Lung (tissue), 12 donors: ENCODE results near the gene FAM117B. TPM values are rescaled to one million over a fixed set of nuclear protein-coding genes. Genes with fewer than 3 reads are reported as not detected.

Experiments used
- ATAC-seq: fragments of 200-7000 bp; cut with Tn5 transposase; one replicate; pipeline ENCODE4 v1.9.1; 2020; ENCODE audit warnings: moderate number of reproducible peaks; ENCODE audit not compliant: insufficient read depth, low FRiP score
- DNase-seq, 3 donors: peaks; one replicate each; pipeline ENCODE4 v3.0.0-alpha.2; 2013 to 2017
- H3K27ac ChIP-seq, 2 donors: one replicate each; pipeline ENCODE4 v1.5.1; 2013; ENCODE audit warnings: mild to moderate bottlenecking in 2 of 2, moderate library complexity in 2 of 2, control low read depth in 1 of 2, inconsistent platforms in 1 of 2, low read depth in 1 of 2, low read length in 1 of 2
- H3K27me3 ChIP-seq, 3 donors: one replicate each; pipeline ENCODE4 v1.5.1; 2013; ENCODE audit warnings: low read length in 2 of 3; ENCODE audit not compliant: control insufficient read depth in 3 of 3, insufficient read depth in 3 of 3
- H3K36me3 ChIP-seq, 4 donors: one replicate each; pipeline ENCODE4 v1.5.1; 2013; ENCODE audit warnings: low read length in 4 of 4, mild to moderate bottlenecking in 1 of 4, moderate library complexity in 1 of 4; ENCODE audit not compliant: control insufficient read depth in 4 of 4, insufficient read depth in 4 of 4
- H3K4me1 ChIP-seq, 5 donors: one replicate each; pipeline ENCODE4 v1.5.1; 2013; ENCODE audit warnings: low read length in 5 of 5, mild to moderate bottlenecking in 2 of 5, moderate library complexity in 1 of 5; ENCODE audit not compliant: control insufficient read depth in 5 of 5, insufficient read depth in 5 of 5
- H3K4me3 ChIP-seq: one replicate; pipeline ENCODE4 v1.5.1; 2013; ENCODE audit warnings: mild to moderate bottlenecking, control low read depth, moderate library complexity
- H3K9ac ChIP-seq, 2 donors: one replicate each; pipeline ENCODE4 v1.5.1; 2013; ENCODE audit warnings: low read length in 2 of 2, control low read depth in 1 of 2; ENCODE audit not compliant: insufficient read depth in 1 of 2
- H3K9me3 ChIP-seq, 4 donors: one replicate each; pipeline ENCODE4 v1.5.1; 2013; ENCODE audit warnings: low read length in 3 of 4, mild to moderate bottlenecking in 1 of 4, moderate library complexity in 1 of 4; ENCODE audit not compliant: control insufficient read depth in 4 of 4, insufficient read depth in 3 of 4
- CTCF ChIP-seq: IDR thresholded peaks from 2 replicates; pipeline ENCODE4 v1.5.1; 2012; ENCODE audit warnings: mild to moderate bottlenecking; ENCODE audit errors: control extremely low read depth, extremely low read depth
- WGBS, 2 donors: extraction: QIAGEN DNeasy Blood & Tissue Kit; methylation state at CpG; one replicate each; pipeline ENCODE4 v1.1.7; 2013; 5-methylcytosine and 5-hydroxymethylcytosine counted together
- polyA plus RNA-seq, 2 donors: library from polyadenylated mRNA; stranded (reverse); fragments of 200-250 nt; gene quantifications; one replicate each; pipeline ENCODE4 v1.2.1, GENCODE V29; 2013
- total RNA-seq, 2 donors: library from RNA; depleted of rRNA in 1 of 2; stranded (reverse); fragments of >200 nt in 1 of 2; gene quantifications; one replicate each; pipeline ENCODE4 v1.2.1, GENCODE V29; 2014 to 2021
- donor health status: control.
- donor health status: control.
- donor health status: Bipolar disorder and iron deficiency.
- donor health status: healthy.
- donor health status: DM: yes; HTN: yes; CAD: no.

FAM117B gene
- total and polyA plus RNA-seq, 4 donors, result 1.4 to 19.9 (median 4.5) TPM

GRCh38 chr2:202610380-202610779, 24.4 kb upstream of the FAM117B start:
- Histone ChIP-seq H3K9me3 (no peaks in the 10 kb centered on the region), H3K9ac (no peak overlapping the region), H3K27me3 (no peaks in the 10 kb centered on the region), H3K36me3 (no peaks in the 10 kb centered on the region), H3K27ac (no peak overlapping the region), H3K4me1 (peaks cover 0 to 2% (median 0%) of the 10 kb centered on the region in 5 donors), H3K4me3 (no peak overlapping the region)
- 83 to 89% methylated on average over 5 of the region's 5 CpGs for WGBS, 2 donors
- no peak for TF ChIP-seq CTCF
- DNase-seq (no peak), ATAC-seq (no peak)

DNA sequence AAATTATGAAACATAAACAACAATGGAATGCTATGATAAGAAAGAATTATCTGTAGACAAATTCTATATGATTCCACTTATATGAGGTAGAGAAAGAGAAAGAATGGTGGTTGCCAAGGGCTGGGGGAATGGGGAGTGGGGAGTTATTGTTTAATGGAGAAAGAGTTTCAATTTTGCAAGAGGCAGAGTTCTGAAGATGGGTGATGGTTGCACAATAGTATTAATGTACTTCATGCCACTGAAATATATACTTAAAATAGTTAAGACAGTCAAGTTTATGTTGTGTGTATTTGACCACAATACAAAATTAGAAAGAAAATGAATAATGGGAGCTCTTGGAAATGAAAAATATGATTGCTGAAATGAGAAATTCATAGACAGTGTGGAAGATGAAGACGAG, 22.6 kb upstream of the FAM117B start:
- no peaks in the 10 kb centered on the region for H3K36me3 ChIP-seq
- H3K9me3 ChIP-seq, result no peaks in the 10 kb centered on the region
- no peaks in the 10 kb centered on the region for H3K27me3 ChIP-seq
- H3K9ac ChIP-seq, result no peak overlapping the region
- WGBS, 2 donors, result 97 to 98% methylated on average over 1 of the region's 1 CpG
- H3K4me3 ChIP-seq, result no peak overlapping the region
- peaks cover 0 to 2% (median 0%) of the 10 kb centered on the region in 5 donors for H3K4me1 ChIP-seq
- ATAC-seq, result no peak
- no peak for DNase-seq
- TF ChIP-seq CTCF, result no peak
- H3K27ac ChIP-seq, result no peak overlapping the region

DNA sequence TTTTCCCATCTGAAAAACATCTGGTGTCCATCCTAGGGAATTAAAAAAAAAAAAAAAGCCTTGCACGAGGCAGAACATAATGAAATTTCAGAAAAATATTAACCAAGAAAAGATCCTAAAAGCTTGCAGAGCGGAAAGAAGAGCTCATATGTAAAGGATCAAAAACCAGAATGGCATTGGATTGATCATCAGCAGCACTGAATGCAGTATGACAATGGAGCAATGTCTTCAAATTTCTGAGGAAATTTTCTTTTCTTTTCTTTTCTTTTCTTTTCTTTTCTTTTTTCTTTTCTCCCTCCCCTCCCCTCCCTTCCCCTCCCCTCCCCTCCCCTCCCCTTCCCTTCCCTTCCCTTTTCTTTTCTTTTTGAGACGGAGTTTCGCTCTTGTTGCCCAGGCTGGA, 21.3 kb upstream of the FAM117B start:
- Histone ChIP-seq H3K9me3 (no peaks in the 10 kb centered on the region), H3K27me3 (no peaks in the 10 kb centered on the region), H3K4me3 (no peak overlapping the region), H3K4me1 (peaks cover 0 to 2% (median 0%) of the 10 kb centered on the region in 5 donors), H3K36me3 (no peaks in the 10 kb centered on the region), H3K27ac (no peak overlapping the region), H3K9ac (no peak overlapping the region)
- no peak for DNase-seq
- no peak for TF ChIP-seq CTCF
- no peak for ATAC-seq
- WGBS, 2 donors, result 89 to 92% methylated on average over 2 to 4 of the region's 4 CpGs

GRCh38 chr2:202624133-202624532, 10.6 kb upstream of the FAM117B start:
- no peaks in the 10 kb centered on the region for H3K9me3 ChIP-seq
- no peak for DNase-seq
- H3K4me3 ChIP-seq, result no peak overlapping the region
- no peak for ATAC-seq
- no peak overlapping the region for H3K9ac ChIP-seq
- peaks cover 0 to 2% (median 0%) of the 10 kb centered on the region in 5 donors for H3K4me1 ChIP-seq
- no peaks in the 10 kb centered on the region for H3K36me3 ChIP-seq
- TF ChIP-seq CTCF, result no peak
- no peaks in the 10 kb centered on the region for H3K27me3 ChIP-seq
- 95 to 96% methylated on average over 5 of the region's 5 CpGs for WGBS, 2 donors
- no peak overlapping the region for H3K27ac ChIP-seq
